Vagina (tissue), 2 donors: ENCODE data around the gene KCNG2.

Experiments
- CTCF ChIP-seq, 3 experiments: fragments of 450-650 bp in 2 of 3; fragments of 200-600 bp in 1 of 3; sonication (generic) in 1 of 3; IDR thresholded peaks; one replicate each; pipeline ENCODE4 v1.5.1; 2017 to 2019; ENCODE audit warnings: antibody characterized with exemption in 3 of 3, mild to moderate bottlenecking in 2 of 3, moderate library complexity in 2 of 3
- POLR2A ChIP-seq, 2 donors: fragments of 450-650 bp; IDR thresholded peaks; one replicate each; pipeline ENCODE4 v1.6.1; 2017; ENCODE audit warnings: antibody characterized with exemption in 2 of 2, mild to moderate bottlenecking in 2 of 2, moderate library complexity in 2 of 2
- POLR2AphosphoS5 ChIP-seq, 2 donors: sonication (generic); formaldehyde crosslinking; IDR thresholded peaks; one replicate each; pipeline ENCODE4 v1.9.0; 2017; ENCODE audit warnings: antibody characterized with exemption in 2 of 2, mild to moderate bottlenecking in 2 of 2, low read depth in 1 of 2; ENCODE audit not compliant: insufficient read depth in 1 of 2

GRCh38 chr18:79786786-79787526, 10.8 kb upstream of the KCNG2 start:
- no peak for TF ChIP-seq CTCF (IDR thresholded peaks at IDR 0.05)
- no peak for TF ChIP-seq POLR2A (IDR thresholded peaks at IDR 0.05)
- TF ChIP-seq POLR2AphosphoS5 (IDR thresholded peaks at IDR 0.05; ENCODE audit: insufficient read depth in 1 of 2, low read depth in 1 of 2): no peak
